ENCODE data around the gene GRHPR. TPM values are rescaled to one million over a fixed set of nuclear protein-coding genes. Genes with fewer than 3 reads are reported as not detected.

GRHPR gene
- total RNA-seq, 1 experiment from 2014 or later = 80.7 TPM

- H3K36me3 Mint-ChIP-seq = peaks cover 12% of the 10 kb centered on the region
- ChIA-PET POLR2A (interaction anchor here (0.8 to 1.9 kb wide), 3 partner anchors 8 to 20 kb away, joined by 3 to 7 read pairs (median 4); partner anchors contain the start of gene POLR1E), CTCF (interaction anchor here (0.6 to 2.2 kb wide), 5 partner anchors 15 to 936 kb away, joined by 3 to 16 read pairs (median 3); partner anchors contain the start of gene POLR1E)
- ATAC-seq = peak; percentile 79
- H3K27me3 Mint-ChIP-seq (ENCODE audit: low read depth) = no peaks in the 10 kb centered on the region
- peak within 1 kb of the TSS; percentile 98 for H3K4me3 Mint-ChIP-seq
- peak; percentile 99 for DNase-seq (ENCODE audit: low spot score)
- H3K27ac Mint-ChIP-seq = peak within 1 kb of the TSS; percentile 100
- peaks cover 31% of the 10 kb centered on the region for H3K4me1 Mint-ChIP-seq
- H3K9me3 Mint-ChIP-seq = no peaks in the 10 kb centered on the region
- TF ChIP-seq ARID4B (CRISPR knock-in tag; IDR thresholded peaks at IDR 0.05; ENCODE audit: borderline replicate concordance) (no peak), NR3C1 (CRISPR knock-in tag; conservative IDR thresholded peaks at IDR 0.05; ENCODE audit: low read depth) (no peak), ERG (CRISPR knock-in tag; IDR thresholded peaks at IDR 0.05) (no peak), ZNF425 (CRISPR knock-in tag; conservative IDR thresholded peaks at IDR 0.05) (no peak), CDX4 (CRISPR knock-in tag; IDR thresholded peaks at IDR 0.05; ENCODE audit: borderline replicate concordance) (no peak), TP53 (CRISPR knock-in tag; IDR thresholded peaks at IDR 0.05) (no peak), GTF2I (CRISPR knock-in tag; conservative IDR thresholded peaks at IDR 0.05) (no peak), HMGXB4 (CRISPR knock-in tag; IDR thresholded peaks at IDR 0.05) (no peak), ZNF219 (CRISPR knock-in tag; IDR thresholded peaks at IDR 0.05; ENCODE audit: borderline replicate concordance) (no peak), ATF1 (CRISPR knock-in tag; IDR thresholded peaks at IDR 0.05) (no peak), ESRRA (CRISPR knock-in tag; IDR thresholded peaks at IDR 0.05; ENCODE audit: borderline replicate concordance) (no peak), SMAD3 (CRISPR knock-in tag; IDR thresholded peaks at IDR 0.05; ENCODE audit: borderline replicate concordance) (0 out of 2 replicates have a peak, but pooled peaks have one; percentile 14), FOXP4 (CRISPR knock-in tag; IDR thresholded peaks at IDR 0.05) (no peak), CREB1 (CRISPR knock-in tag; IDR thresholded peaks at IDR 0.05) (no peak), STAT6 (CRISPR knock-in tag; conservative IDR thresholded peaks at IDR 0.05; ENCODE audit: low read depth) (no peak), USF1 (CRISPR knock-in tag; IDR thresholded peaks at IDR 0.05) (no peak), E2F1 (CRISPR knock-in tag; IDR thresholded peaks at IDR 0.05) (no peak), RELA (CRISPR knock-in tag; IDR thresholded peaks at IDR 0.05; ENCODE audit: borderline replicate concordance) (no peak)
These were observed 42.9 kb downstream of the GRHPR start, which contains the start of gene ZBTB5 for GRCh38 chr9:37465249-37466036. TSS of gene ZBTB5 (minus strand) at chr9:37465450. CDS start at chr9:37442551, 22,899 bp downstream.

All from WTC11 (cell line).